ENCODE data around the gene TAGAP.
"Not testable (repeated sequence)": the region's sequence is repeated elsewhere in the genome, so short reads cannot be mapped to it uniquely, and the experiment has no call there.

TAGAP gene

DNA sequence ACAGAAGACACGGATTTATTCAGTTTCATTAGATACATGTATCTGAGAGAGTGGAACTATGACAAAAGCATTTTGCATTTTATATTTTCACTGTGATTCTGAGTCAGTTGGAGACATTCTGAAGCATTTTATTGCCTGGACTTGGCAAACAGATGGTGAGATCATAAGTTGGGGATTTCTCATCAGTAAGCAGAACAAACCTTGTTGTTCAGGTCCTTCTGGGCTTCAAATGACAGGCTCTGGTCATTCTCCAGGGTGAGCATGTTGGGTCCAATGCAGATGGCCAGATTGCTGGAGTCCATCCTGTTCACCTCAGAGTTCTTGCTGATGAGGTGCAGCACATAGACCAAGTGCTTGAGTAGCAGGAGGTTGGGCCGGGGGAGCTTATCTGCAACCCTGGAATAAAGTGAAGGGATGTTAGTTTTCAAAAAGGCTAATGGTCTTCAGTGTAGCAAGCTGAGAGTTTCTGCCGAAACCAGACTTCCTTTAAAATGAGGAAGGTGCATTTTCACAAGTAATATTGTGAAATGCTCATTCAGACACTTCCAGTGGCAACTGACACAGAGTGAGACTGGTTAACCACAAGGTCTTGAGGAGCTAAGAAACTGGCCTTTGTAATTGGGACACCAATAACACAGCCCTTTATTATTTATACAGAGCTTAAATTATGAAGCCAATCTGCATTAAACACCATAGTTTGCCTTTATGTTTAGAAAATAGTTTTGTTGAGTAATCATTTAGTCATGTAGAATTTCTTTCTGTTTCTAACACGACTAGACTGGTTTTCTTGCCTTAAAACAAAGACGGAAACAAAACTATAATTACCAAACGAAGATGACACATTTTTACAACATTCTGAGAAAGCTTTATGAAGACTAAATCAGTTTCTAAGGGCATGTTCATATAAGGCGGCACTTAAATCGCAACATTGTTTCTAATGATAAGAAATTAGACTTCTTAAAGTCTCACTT is 5.6 kb downstream of the TAGAP start:
- DNase-seq = no peak
- no peak overlapping the region for H3K27ac Mint-ChIP-seq

DNA sequence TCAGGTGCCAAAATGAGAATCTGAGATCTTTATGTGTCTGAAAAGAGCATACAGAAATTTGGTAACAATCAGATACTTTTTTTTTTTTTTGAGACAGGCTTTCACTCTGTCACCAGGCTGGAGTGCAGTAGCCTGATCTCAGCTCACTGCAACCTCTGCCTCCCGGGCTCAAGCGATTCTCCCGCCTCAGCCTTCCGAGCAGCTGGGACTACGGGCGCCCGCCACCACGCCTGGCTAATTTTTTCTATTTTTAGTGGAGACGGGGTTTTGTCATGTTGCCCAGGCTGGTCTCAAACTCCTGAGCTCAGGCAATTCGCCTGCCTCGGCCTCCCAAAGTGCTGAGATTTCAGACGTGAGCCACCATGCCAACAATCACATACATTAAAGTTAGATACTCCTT is 6.5 kb downstream of the TAGAP start:
- DNase-seq; H3K27me3 Mint-ChIP-seq (ENCODE audit: low read depth, poor library complexity); H3K4me3 Mint-ChIP-seq; H3K36me3 Mint-ChIP-seq (ENCODE audit: low read depth); H3K27ac Mint-ChIP-seq; H3K9me3 Mint-ChIP-seq: not testable (repeated sequence)
- peaks cover 18% of the 10 kb centered on the region for H3K4me1 Mint-ChIP-seq

More for the DNA sequence above, 5.6 kb downstream of the TAGAP start:
- no peaks in the 10 kb centered on the region for H3K36me3 Mint-ChIP-seq (ENCODE audit: low read depth)
- H3K9me3 Mint-ChIP-seq = no peaks in the 10 kb centered on the region
- peaks cover 18% of the 10 kb centered on the region for H3K4me1 Mint-ChIP-seq
- no peak overlapping the region for H3K4me3 Mint-ChIP-seq
- TF ChIP-seq, protein P1, sequence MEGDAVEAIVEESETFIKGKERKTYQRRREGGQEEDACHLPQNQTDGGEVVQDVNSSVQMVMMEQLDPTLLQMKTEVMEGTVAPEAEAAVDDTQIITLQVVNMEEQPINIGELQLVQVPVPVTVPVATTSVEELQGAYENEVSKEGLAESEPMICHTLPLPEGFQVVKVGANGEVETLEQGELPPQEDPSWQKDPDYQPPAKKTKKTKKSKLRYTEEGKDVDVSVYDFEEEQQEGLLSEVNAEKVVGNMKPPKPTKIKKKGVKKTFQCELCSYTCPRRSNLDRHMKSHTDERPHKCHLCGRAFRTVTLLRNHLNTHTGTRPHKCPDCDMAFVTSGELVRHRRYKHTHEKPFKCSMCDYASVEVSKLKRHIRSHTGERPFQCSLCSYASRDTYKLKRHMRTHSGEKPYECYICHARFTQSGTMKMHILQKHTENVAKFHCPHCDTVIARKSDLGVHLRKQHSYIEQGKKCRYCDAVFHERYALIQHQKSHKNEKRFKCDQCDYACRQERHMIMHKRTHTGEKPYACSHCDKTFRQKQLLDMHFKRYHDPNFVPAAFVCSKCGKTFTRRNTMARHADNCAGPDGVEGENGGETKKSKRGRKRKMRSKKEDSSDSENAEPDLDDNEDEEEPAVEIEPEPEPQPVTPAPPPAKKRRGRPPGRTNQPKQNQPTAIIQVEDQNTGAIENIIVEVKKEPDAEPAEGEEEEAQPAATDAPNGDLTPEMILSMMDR (IDR thresholded peaks at IDR 0.05) = no peak
- H3K27me3 Mint-ChIP-seq (ENCODE audit: low read depth, poor library complexity) = peaks cover 6% of the 10 kb centered on the region

DNA sequence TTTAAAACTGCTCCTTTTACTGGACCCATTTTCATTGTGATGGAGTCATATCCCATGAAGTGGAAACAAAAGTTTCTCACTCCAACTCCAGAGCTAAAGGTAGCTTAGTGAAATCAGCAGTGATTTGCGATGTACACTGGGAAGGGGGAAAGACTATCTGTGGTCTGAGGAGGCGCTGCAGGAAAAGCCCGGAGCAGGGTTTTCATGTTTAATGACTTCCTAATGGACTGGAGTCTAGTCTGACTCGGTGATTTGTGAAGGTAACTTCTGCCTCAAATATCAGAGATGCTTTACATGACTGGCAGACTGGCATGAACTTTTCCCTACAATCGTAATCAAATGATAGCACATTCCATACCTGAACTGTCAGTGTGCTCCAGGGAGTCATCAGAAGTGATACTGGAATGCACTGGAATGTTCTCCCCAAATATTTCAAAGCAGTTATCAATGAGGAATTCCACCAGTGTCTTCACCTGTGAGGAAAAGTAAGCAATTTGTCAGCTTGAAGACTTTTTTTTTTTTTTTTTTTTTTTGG is 7.0 kb downstream of the TAGAP start:
- Mint-ChIP-seq H3K4me3 (no peak overlapping the region), H3K27ac (no peak overlapping the region), H3K27me3 (ENCODE audit: low read depth, poor library complexity) (peaks cover 6% of the 10 kb centered on the region), H3K9me3 (no peaks in the 10 kb centered on the region), H3K36me3 (ENCODE audit: low read depth) (no peaks in the 10 kb centered on the region), H3K4me1 (peaks cover 18% of the 10 kb centered on the region)
- DNase-seq = peak; percentile 15
- TF ChIP-seq, protein P1 (IDR thresholded peaks at IDR 0.05) = no peak

DNA sequence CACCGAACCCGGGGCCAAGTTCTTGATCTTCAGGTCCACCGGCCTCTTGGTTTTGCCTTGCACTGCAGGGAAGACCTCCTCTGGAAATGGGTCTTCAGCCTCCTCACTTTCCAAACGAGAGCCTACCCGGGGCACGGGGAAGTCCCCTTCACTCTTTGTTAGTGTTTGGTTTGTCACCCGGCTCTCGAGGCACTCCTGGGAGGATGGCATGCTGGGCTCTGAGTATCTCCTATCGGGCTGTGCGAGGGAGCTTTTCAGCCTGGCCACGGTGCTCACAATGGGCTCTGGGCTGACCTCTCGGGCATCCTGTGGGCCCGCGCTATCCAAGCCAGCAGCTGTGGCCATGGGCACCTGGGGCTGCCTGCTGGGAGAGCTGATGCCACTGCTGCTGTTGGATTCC is 8.1 kb downstream of the TAGAP start:
- peaks cover 9% of the 10 kb centered on the region for H3K4me1 Mint-ChIP-seq
- H3K4me3 Mint-ChIP-seq = no peak overlapping the region
- no peaks in the 10 kb centered on the region for H3K36me3 Mint-ChIP-seq (ENCODE audit: low read depth)
- TF ChIP-seq, protein P1 (IDR thresholded peaks at IDR 0.05) = no peak
- DNase-seq = no peak
- no peaks in the 10 kb centered on the region for H3K9me3 Mint-ChIP-seq
- no peak overlapping the region for H3K27ac Mint-ChIP-seq
- H3K27me3 Mint-ChIP-seq (ENCODE audit: low read depth, poor library complexity) = peaks cover 6% of the 10 kb centered on the region

DNA sequence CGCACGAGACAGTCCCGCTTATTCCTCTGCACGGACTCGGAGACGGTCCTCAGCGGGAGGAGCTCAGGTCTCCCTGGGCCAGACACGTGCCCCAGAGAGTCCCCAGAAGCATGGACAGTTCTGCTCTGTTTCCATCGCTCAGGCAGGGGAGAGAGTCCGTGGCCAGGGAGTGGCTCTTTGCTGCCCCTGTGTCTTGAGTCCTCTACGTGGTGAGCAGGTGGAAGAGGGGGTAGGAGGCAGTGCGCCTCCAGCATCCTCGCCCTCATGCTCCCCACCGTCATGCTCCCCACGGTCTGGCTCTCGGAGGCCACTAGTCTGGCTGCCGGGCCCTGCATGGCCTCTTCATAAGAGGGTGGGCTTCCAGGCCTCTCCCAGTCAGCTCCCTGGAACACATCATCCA is 8.9 kb downstream of the TAGAP start:
- Mint-ChIP-seq H3K9me3 (no peaks in the 10 kb centered on the region), H3K36me3 (ENCODE audit: low read depth) (no peaks in the 10 kb centered on the region)
- TF ChIP-seq, protein P1 (IDR thresholded peaks at IDR 0.05) = no peak

DNA sequence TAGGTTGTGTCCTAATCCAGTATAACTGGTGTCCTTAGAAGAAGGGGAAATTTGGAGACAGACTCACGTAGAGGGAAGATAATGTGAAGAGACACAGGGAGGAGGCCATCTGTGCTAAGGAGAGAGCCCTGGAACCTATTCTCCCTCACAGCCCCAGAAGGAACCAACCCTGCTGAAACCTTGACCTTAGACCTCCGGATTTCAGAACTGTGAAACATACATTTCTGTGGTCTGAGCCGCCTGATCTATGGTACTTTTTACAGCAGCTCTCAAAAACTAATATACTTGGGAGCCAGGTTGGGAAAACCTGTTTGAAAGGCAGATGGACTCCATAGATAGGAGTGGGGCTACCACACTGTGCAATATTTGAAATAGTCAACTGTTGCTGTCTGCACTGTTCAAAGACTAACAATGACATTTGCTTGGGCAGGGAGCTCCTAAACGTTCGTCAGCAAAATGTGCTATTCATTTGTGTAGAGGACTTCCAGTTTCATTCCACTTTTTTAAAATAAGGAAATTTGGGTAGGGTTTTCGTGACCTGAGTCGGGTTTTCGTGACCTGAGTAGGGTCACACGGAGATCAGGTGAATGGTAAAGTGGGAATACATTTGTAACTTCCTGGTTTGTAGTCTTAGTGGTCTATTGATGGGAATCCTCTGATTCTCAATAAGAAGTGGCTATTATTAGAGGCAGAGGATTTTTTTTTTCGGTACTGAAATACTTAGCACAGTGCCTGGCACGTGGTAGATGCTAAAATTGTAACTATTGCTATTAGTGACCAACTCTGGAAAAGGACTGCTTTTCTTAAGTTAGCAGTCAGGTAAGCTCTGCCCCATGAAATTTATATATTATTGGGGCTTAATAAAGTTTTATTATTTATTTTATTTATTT is 11.4 kb downstream of the TAGAP start:
- no peak overlapping the region for H3K4me3 Mint-ChIP-seq
- DNase-seq = no peak
- H3K36me3 Mint-ChIP-seq (ENCODE audit: low read depth) = no peaks in the 10 kb centered on the region
- H3K4me1 Mint-ChIP-seq = peaks cover 9% of the 10 kb centered on the region
- TF ChIP-seq, protein P1 (IDR thresholded peaks at IDR 0.05) = no peak
- no peak overlapping the region for H3K27ac Mint-ChIP-seq
- no peaks in the 10 kb centered on the region for H3K9me3 Mint-ChIP-seq
- H3K27me3 Mint-ChIP-seq (ENCODE audit: low read depth, poor library complexity) = peaks cover 3% of the 10 kb centered on the region

More for the DNA sequence above, 8.9 kb downstream of the TAGAP start:
- Mint-ChIP-seq H3K27ac (no peak overlapping the region), H3K27me3 (ENCODE audit: low read depth, poor library complexity) (peaks cover 7% of the 10 kb centered on the region), H3K4me3 (no peak overlapping the region), H3K4me1 (peaks cover 9% of the 10 kb centered on the region)
- DNase-seq = no peak
